ENCODE results near the gene LCE1E. TPM values are rescaled to one million over a fixed set of nuclear protein-coding genes. Genes with fewer than 3 reads are reported as not detected.

The LCE1E gene
- total RNA-seq, 3 donors from 2014 or later = not detected

DNA sequence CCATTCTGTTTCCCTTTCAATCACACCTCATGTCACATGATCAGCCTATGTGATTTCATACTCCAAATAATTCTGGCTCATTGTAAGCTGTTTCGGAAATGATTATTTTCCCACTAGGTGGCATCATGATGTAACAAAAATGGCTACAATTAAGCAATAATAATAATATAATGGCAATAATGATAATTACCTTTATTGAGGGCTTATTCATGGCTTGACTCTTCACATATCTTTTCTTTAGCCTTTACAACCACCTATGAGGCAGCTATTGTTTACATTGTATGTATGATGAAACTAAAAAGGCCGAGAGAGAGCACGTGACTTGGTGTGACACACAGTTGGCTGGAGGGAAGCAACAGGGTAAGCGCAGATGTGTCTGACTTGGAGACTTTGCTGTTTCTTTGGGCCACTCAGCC lies 40.8 kb upstream of the LCE1E start:
- TF ChIP-seq, protein P1, sequence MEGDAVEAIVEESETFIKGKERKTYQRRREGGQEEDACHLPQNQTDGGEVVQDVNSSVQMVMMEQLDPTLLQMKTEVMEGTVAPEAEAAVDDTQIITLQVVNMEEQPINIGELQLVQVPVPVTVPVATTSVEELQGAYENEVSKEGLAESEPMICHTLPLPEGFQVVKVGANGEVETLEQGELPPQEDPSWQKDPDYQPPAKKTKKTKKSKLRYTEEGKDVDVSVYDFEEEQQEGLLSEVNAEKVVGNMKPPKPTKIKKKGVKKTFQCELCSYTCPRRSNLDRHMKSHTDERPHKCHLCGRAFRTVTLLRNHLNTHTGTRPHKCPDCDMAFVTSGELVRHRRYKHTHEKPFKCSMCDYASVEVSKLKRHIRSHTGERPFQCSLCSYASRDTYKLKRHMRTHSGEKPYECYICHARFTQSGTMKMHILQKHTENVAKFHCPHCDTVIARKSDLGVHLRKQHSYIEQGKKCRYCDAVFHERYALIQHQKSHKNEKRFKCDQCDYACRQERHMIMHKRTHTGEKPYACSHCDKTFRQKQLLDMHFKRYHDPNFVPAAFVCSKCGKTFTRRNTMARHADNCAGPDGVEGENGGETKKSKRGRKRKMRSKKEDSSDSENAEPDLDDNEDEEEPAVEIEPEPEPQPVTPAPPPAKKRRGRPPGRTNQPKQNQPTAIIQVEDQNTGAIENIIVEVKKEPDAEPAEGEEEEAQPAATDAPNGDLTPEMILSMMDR (IDR thresholded peaks at IDR 0.05) = no peak
- H3K4me1 ChIP-seq (ENCODE audit: low read depth) = no peaks in the 10 kb centered on the region
- H3K9me3 ChIP-seq = no peaks in the 10 kb centered on the region
- no peak for ATAC-seq
- no peaks in the 10 kb centered on the region for H3K36me3 ChIP-seq (ENCODE audit: low read depth)
- DNase-seq = no peak
- intact Hi-C loops (cut with DNase I, micrococcal nuclease) = no loop called here
- no peak overlapping the region for H3K4me3 ChIP-seq

DNA sequence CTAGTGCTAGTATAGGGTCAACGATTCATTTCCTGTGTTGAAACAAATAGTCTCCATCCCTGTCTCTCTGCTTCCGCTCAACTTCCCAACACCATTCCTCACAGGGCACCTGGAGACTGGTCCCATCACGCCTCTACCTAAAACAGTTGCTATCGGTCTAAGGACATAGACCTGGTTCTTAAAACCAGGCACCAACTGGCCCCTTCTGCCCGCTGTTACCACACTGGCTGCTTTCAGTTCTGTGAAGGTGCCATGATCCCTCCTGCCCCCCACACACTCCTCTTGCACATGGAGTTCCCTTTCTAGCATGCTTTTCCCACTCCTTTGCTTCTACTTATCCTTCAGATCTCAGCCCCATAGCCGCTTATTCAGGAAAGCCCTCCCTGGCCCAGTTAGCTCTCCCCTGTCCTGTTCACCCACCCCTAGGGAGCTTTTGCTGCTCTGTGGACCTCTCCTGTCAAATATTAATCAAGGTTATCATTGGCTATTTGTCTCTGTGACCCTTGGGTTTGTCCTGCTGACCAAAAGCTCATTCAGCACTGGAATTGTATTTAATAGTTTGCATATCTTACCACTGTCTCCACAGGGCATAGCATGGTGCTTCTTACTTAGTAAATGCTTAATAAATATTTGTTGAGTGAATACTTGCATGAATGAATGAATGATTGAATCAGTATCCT lies 40.2 kb upstream of the LCE1E start:
- no peak for DNase-seq
- H3K4me1 ChIP-seq (ENCODE audit: low read depth) = no peaks in the 10 kb centered on the region
- H3K36me3 ChIP-seq (ENCODE audit: low read depth) = no peaks in the 10 kb centered on the region
- intact Hi-C loops (cut with DNase I, micrococcal nuclease) = no loop called here
- no peak overlapping the region for H3K4me3 ChIP-seq
- no peak for ATAC-seq
- TF ChIP-seq, protein P1 (IDR thresholded peaks at IDR 0.05) = no peak
- no peaks in the 10 kb centered on the region for H3K9me3 ChIP-seq

DNA sequence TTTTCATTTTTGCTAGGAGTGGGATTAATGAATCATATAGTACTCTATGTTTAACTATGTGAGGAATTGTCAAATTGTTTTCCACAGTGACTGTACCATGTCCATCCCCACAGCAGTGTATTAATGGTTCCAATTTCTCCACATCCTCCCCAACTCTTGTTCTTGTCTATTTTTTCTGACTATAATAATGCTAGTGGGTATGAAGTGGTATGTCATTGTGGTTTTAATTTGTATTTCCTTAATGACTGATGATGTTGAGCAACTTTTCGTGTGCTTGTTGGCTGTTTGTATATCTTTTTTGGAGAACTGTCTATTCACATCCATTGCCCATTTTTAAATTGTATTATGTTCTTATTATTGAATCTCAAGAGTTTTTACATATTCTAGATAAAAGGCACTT lies 38.2 kb upstream of the LCE1E start:
- intact Hi-C loops (cut with DNase I, micrococcal nuclease) = no loop called here
- Histone ChIP-seq H3K9me3 (no peaks in the 10 kb centered on the region), H3K36me3 (ENCODE audit: low read depth) (no peaks in the 10 kb centered on the region), H3K4me3 (no peak overlapping the region), H3K4me1 (ENCODE audit: low read depth) (no peaks in the 10 kb centered on the region)
- TF ChIP-seq, protein P1 (IDR thresholded peaks at IDR 0.05) = no peak
- DNase-seq = no peak
- ATAC-seq = no peak

DNA sequence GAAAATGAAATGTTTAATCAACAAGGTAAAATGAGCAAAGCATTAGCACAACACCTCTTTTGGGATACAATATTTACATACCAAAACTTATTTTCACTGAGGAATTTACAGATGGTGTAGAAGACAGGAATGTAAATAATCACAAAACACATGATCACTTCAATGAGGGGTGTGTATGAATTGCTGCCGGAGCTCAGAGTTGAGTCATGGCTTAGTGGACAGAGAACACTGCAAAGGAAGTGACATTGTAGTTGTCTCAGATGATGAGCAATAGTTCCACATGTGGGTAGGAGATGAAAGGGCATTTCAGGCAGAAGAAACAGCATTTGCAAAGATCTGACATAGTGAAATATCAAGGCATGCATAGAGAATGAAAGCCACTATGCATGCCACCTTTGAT lies 33.8 kb upstream of the LCE1E start:
- no peaks in the 10 kb centered on the region for H3K9me3 ChIP-seq
- DNase-seq (no peak), ATAC-seq (no peak)
- H3K4me1 ChIP-seq (ENCODE audit: low read depth) = no peaks in the 10 kb centered on the region
- H3K36me3 ChIP-seq (ENCODE audit: low read depth) = no peaks in the 10 kb centered on the region
- intact Hi-C loops (cut with DNase I, micrococcal nuclease) = no loop called here
- H3K4me3 ChIP-seq = no peak overlapping the region
- TF ChIP-seq, protein P1 (IDR thresholded peaks at IDR 0.05) = no peak

DNA sequence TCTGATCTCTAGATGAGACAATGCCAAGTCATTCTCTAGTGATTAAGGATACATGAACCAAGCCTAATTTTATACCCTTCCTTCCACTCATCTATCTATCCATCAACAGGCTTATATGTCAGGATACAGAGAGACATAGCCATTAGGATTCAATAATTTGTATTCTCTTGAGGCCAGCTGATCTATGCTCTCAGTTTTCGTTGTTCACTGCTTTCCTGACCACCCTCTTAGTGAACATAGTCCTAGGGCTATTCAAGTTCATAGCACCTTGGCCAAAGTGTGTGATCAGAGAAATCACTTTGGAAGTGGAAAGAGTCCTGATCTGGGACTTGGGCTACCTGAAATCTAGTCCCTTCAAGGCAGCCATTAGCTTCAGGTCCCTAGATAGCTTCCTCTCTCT lies 32.5 kb upstream of the LCE1E start:
- intact Hi-C loops (cut with DNase I, micrococcal nuclease) = no loop called here
- Histone ChIP-seq H3K9me3 (no peaks in the 10 kb centered on the region), H3K4me3 (no peak overlapping the region), H3K4me1 (ENCODE audit: low read depth) (no peaks in the 10 kb centered on the region), H3K36me3 (ENCODE audit: low read depth) (no peaks in the 10 kb centered on the region)
- TF ChIP-seq, protein P1 (IDR thresholded peaks at IDR 0.05) = no peak
- DNase-seq (no peak), ATAC-seq (no peak)

DNA sequence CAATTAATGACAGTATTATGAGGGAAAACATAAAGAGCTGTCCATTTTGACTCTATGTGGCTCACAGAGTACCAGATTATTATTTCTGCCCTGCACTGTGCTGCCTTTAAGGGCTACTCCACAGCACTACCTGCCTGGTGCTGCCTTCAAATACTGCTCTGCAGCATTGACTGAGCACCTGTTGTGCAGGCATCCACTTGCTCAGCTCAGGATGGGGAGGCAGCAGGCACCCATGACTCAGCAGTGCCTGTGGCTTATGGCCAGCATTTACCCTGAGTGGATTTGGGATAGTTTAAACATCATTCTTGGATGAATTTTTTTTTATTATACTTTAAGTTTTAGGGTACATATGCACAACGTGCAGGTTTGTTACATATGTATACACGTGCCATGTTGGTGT lies 29.2 kb upstream of the LCE1E start:
- H3K36me3 ChIP-seq (ENCODE audit: low read depth) = no peaks in the 10 kb centered on the region
- intact Hi-C loops (cut with DNase I, micrococcal nuclease) = no loop called here
- DNase-seq = no peak
- TF ChIP-seq, protein P1 (IDR thresholded peaks at IDR 0.05) = no peak
- no peaks in the 10 kb centered on the region for H3K9me3 ChIP-seq
- H3K4me1 ChIP-seq (ENCODE audit: low read depth) = no peaks in the 10 kb centered on the region
- no peak for ATAC-seq
- H3K4me3 ChIP-seq = no peak overlapping the region

Measured in mucosa of descending colon (tissue), 3 donors.